Stimulated activated CD8-positive, alpha-beta memory T cell treated with anti-CD3 and anti-CD28 coated beads, Interleukin-15, amount 100 ng/mL, for 48 hours (primary cell): ENCODE measurements around the gene CFAP251.
"Not testable (repeated sequence)": the region's sequence is repeated elsewhere in the genome, so short reads cannot be mapped to it uniquely, and the experiment has no call there.

Experiments used
- DNase-seq, 2 donors: peaks; one replicate each; pipeline ENCODE4 v3.0.0-alpha.2; 2020; ENCODE audit warnings: low read depth in 2 of 2

The CFAP251 gene

GRCh38 chr12:122026706-122027333 is 108.4 kb downstream of the CFAP251 start:
- DNase-seq: no peak

GRCh38 chr12:122028165-122028904 is 109.9 kb downstream of the CFAP251 start:
- DNase-seq: no peak

DNA sequence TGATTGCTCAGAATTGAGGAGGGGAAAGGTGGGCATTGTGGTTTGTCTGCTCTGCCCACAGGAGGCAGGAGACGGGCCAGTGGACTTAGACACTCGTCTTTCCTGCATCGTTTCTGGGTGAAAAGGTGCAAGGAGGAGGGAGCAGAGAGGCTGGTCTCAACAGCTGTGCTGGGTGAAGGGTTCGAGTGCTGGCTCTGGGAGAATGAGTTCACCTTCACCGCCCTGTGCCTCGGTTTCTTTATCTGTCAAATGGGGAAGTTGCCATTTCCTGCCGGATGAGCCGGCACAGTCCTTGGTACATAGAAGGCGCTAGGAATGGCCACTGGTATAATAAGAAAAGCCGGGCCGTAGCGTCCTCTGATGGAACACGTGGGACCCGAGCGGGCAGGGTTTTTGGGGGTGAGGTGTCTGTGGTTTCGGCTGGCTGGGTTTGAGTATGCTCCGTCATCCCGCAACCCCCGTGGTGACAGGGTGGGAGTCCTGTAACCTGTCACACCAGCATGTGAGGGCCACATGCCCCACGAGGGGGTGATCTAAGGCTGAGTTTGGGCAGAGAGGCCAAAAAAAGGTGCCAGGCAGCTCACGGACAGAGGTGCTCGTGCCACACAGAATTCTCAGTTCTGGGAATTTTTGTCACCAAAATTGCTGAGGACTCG is 110.6 kb downstream of the CFAP251 start:
- DNase-seq: peak; percentile 66 to 68

DNA sequence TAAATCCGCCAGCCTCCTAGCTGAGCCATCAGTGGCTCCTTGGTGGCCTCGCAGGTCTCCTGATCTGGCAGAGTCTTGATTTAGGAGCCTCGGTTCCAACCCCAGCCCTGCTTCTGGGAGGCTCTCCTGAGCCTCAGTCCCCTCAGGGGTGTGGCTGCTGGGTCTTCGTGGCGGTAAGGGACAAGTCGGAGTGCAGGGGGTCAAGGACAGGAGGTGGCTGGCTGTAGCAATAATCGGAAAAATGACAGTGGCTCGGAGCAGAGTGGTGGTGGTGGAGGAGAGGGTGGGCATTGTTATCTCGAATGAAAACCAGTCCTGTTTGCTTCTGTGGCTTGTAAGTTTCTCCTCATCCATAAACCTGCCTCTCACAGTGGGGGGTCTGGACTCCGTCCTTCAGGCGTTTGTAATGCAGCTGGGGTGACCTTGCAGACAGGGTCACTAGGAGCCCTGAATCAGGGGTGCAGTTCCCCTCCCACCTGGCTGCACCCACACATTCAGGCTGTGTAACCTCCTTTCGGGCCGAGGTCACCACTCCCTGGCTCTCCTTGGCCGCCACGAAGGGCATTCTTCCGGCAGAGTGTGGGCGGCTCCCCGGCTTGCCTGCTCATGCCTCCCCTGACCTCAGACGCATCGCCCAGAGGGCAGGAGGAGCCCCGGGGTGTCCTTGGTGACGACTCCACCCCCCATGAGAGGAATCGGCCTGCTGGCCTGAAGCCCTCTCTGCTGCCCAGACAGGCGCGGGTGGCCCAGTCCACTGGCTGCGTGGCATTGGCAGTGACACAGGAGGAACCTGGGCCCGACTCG is 111.4 kb downstream of the CFAP251 start:
- DNase-seq: no peak

- DNase-seq: no peak
Observed at GRCh38 chr12:122030424-122031035, 112.1 kb downstream of the CFAP251 start.

DNA sequence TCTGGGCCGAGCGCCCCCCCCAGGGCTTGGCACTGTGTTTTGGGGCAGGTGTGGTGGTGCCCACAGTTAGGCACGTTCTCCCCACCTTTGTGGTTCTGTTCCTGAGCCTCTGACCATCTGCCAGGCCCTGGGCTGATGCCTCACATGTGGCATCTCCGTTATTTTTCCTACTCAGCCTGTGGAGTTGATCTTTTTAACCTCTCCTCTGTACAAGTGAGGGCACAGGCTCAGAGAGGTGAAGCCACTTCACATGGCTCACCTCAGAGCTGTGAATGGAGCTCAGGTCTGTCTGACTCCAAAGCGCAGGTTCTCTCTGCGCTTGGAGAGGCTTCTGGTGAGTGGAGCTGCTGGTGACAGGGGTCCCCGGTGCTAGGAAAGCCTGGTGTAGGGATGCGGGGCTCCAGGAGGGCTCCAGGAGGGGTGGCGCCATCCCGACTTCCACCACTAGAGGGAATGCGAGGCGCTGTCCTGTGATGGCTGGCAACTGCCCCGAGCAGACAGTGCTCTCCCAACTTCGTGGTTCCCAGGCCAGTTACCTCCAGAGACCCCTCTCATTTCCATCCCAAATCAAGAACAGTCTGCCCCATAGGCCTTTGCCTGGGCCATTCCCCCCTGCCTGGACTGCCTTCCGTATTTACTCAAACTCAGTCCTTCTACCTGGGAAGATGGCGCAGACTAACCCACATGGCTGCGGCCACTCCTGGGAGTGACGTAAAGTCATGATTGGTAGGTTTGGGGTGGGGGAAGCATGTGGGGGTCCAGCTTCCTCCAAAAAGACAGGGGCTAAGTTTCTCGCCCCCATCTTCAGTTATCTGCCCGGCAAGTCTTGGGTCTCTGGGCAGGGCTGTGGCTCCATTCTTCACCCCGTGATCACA is 113.2 kb downstream of the CFAP251 start:
- DNase-seq: peak in 1 of 2 donors; percentile 15

GRCh38 chr12:122032580-122032979 is 114.2 kb downstream of the CFAP251 start:
- DNase-seq: no peak

DNA sequence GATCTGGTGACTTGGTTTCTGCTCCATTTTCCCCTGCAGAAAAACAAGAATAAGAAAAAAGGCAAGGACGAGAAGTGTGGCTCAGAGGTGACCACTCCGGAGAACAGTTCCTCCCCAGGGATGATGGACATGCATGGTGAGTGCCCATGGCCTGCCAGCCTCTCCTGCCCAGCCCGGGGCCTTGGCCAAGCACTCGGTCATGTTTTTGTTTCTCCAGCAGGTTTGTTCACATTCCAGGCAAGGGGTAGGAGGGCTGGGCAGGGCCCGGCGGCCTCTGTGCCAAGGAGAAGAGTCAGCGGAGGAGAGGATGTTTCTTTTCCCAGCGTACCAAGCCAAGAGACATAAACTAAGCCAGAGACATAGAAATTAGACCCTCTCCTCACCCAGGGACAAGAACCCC is 116.9 kb downstream of the CFAP251 start:
- DNase-seq: no peak

DNA sequence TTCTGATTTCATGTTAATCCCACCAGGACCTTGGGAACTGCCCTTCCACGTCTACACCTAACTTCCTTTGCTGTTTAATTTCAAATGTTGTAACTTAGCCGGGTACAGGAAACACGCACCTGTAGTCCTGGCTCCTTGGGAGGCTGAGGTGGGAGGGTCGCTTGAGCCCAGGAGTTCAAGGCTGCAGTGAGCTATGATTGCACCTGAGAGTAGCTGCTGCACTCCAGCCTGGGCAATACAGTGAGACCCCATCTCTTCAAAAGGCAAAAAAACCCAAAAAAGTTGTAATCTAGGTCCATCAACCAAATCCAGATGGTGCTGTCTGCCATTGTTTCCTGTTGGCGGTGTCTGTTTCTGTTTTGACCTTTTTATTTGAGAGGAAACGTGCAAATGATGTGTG is 117.8 kb downstream of the CFAP251 start:
- DNase-seq: no peak

- no peak for DNase-seq
Observed at GRCh38 chr12:122040579-122041386, 122.4 kb downstream of the CFAP251 start.

DNA sequence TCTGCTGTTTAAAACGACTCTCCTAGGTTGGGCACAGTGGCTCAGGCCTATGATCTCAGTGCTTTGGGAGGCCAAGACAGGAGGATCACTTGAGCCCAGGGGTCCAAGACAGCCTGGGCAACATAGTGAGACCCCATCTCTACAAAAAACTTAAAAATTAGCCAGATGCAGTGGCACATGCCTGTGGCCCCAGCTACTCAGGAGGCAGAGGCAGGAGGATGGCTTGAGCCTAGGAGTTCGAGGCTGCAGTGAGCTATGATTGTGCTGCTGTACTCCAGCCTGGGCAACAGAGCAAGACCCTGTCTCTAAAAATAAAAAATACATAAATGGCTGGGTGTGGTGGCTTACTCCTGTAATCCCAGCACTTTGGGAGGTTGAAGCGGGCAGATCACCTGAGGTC is 123.1 kb downstream of the CFAP251 start:
- not testable (repeated sequence) for DNase-seq

GRCh38 chr12:122042910-122043309 is 124.5 kb downstream of the CFAP251 start:
- no peak for DNase-seq

GRCh38 chr12:122043476-122043875 is 125.1 kb downstream of the CFAP251 start:
- no peak for DNase-seq

DNA sequence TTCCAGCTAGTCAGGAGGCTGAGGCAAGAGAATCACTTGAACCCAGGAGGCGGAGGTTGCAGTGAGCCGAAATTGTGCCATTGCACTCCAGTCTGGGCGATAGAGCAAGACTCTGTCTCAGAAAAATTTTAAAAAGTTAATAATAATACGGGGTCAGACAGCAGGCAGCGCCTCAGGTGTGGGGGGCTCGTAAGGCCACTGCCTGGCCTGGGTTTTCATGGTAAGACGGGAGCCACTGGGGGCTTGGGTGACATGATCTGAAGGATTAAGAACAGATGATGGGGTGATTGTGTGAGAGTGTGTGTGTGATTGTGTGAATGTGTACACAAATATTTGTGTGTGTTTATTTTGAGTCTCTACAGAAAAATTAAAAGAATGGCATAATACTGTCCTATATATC is 126.9 kb downstream of the CFAP251 start:
- no peak for DNase-seq

GRCh38 chr12:122046145-122046544 is 127.8 kb downstream of the CFAP251 start:
- no peak for DNase-seq

DNA sequence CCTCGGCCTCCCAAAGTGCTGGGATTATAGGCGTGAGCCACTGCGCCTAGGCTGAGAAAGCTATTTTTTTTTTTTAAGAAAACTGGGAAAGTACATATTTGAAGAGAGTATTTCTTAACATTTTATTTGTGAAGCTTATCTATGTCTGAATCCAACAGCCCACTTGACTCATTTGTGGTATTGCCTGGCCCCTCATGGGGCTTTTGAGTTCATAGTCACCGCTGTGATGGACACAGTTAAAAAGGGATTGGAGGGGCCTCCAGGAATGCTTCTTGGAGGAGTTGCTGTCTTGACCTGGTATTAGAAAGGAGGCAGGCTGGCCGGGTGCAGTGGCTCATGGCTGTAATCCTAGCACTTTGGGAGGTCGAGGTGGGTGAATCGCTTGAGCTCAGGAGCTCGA is 129.8 kb downstream of the CFAP251 start:
- no peak for DNase-seq

DNA sequence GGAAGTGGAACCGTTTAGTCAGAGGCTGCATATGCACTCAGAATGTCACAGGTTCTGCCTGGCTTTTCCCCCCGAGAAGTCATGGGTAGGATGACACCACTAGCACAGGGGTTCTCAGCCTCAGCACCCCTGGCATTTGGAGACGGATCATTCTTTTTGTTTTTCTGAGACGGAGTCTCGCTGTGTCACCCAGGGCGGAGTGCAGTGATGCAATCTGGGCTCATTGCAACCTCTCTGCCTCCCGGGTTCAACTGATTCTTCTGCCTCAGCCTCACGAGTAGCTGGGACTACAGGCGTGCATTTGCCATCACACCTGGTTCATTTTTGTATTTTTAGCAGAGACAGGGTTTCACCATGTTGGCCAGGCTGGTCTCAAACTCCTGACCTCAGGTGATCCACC is 131.4 kb downstream of the CFAP251 start:
- no peak for DNase-seq

GRCh38 chr12:122050706-122051105 is 132.3 kb downstream of the CFAP251 start:
- no peak for DNase-seq

- DNase-seq: no peak
Observed at GRCh38 chr12:122051231-122051876, 133.0 kb downstream of the CFAP251 start.
